ENCODE data around the gene TSNAXIP1.

Gene TSNAXIP1

DNA sequence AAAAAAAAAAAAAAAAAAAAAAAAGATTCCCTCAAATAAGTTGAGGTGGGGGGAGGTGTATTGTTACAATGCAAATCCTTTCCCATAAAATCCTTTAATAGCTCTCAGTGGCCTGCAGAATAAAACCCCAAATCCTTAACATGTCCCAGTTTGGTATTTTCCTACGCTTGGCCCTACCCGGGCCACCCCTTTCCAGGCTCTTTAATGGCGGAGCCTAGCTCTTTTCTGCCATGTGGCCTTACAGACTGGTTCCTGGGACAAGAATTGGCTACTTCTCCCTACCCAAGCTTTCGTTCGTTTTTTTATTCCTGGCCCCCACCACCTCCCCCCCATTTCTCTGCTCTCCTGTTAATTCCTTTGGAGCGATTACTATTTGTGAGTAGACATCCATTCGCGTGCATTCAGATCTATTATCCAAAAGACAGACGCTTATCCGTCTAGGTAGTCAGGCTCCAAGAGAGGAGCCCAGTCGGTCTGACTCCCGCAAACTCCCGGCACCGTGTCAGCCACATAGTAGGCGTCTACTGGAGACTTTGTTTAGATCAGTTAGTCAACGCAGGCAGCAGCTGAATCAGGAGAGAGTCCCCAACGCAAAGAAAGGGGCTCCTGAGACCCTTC lies 34.6 kb downstream of the TSNAXIP1 start (continued):
- TF ChIP-seq ZNF521 (tag by site-specific recombination; IDR thresholded peaks at IDR 0.05): no peak

GRCh38 chr16:67841816-67842508 lies 35.3 kb downstream of the TSNAXIP1 start, which contains the start of gene THAP11:
THAP11 (plus strand) TSS chr16:67842320; CDS start chr16:67842555, 235 bp downstream.
- peak within 1 kb of the TSS; percentile 92 for H3K4me3 ChIP-seq (ENCODE audit: low read depth, low read length)
- POLR2A ChIA-PET: interaction anchor here (1.2 kb wide), 1 partner anchor 36 kb away, joined by 4 read pairs; the partner anchor contains the start of genes RANBP10 and TSNAXIP1
- H3K9me3 ChIP-seq (ENCODE audit: control insufficient read depth, insufficient read depth, low read depth, low read length): no peaks in the 10 kb centered on the region
- H3K36me3 ChIP-seq (ENCODE audit: control insufficient read depth in 2 of 2, insufficient read depth in 1 of 2, low read length in 2 of 2): peaks cover 0 to 13% of the 10 kb centered on the region in 2 experiments; a peak in 1 of 3 replicates
- peaks cover 16% of the 10 kb centered on the region for H3K4me1 ChIP-seq (ENCODE audit: control insufficient read depth, insufficient read depth, low read length)
- CTCF ChIA-PET: interaction anchor here (0.9 to 1.4 kb wide), 2 partner anchors 12 to 41 kb away, joined by 3 to 4 read pairs; no protein-coding TSS in a partner anchor
- peak within 1 kb of the TSS; percentile 99 for H3K27ac ChIP-seq (ENCODE audit: extremely low read depth, low read depth, low read length)
- no peak for TF ChIP-seq ZNF140 (tag by site-specific recombination; IDR thresholded peaks at IDR 0.05)
- no peak for TF ChIP-seq ZNF664 (tag by site-specific recombination; IDR thresholded peaks at IDR 0.05)
- no peak for TF ChIP-seq ZNF292 (tag by site-specific recombination; IDR thresholded peaks at IDR 0.05; ENCODE audit: borderline replicate concordance, low read depth)
- TF ChIP-seq ZXDB (tag by site-specific recombination; IDR thresholded peaks at IDR 0.05): peak; percentile 58
- TF ChIP-seq, protein P1, sequence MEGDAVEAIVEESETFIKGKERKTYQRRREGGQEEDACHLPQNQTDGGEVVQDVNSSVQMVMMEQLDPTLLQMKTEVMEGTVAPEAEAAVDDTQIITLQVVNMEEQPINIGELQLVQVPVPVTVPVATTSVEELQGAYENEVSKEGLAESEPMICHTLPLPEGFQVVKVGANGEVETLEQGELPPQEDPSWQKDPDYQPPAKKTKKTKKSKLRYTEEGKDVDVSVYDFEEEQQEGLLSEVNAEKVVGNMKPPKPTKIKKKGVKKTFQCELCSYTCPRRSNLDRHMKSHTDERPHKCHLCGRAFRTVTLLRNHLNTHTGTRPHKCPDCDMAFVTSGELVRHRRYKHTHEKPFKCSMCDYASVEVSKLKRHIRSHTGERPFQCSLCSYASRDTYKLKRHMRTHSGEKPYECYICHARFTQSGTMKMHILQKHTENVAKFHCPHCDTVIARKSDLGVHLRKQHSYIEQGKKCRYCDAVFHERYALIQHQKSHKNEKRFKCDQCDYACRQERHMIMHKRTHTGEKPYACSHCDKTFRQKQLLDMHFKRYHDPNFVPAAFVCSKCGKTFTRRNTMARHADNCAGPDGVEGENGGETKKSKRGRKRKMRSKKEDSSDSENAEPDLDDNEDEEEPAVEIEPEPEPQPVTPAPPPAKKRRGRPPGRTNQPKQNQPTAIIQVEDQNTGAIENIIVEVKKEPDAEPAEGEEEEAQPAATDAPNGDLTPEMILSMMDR (tag by site-specific recombination; IDR thresholded peaks at IDR 0.05): peak; percentile 96
- TF ChIP-seq ZNF214 (tag by site-specific recombination; IDR thresholded peaks at IDR 0.05; ENCODE audit: borderline replicate concordance): no peak
- TF ChIP-seq PRDM1 (tag by site-specific recombination; IDR thresholded peaks at IDR 0.05): no peak
- no peak for TF ChIP-seq ZNF350 (tag by site-specific recombination; IDR thresholded peaks at IDR 0.05)
- no peak for TF ChIP-seq ZNF777 (tag by site-specific recombination; IDR thresholded peaks at IDR 0.05; ENCODE audit: borderline replicate concordance)
- TF ChIP-seq ZNF354C (tag by site-specific recombination; IDR thresholded peaks at IDR 0.05; ENCODE audit: borderline replicate concordance, low read depth): no peak
- no peak for TF ChIP-seq TSHZ1 (tag by site-specific recombination; IDR thresholded peaks at IDR 0.05; ENCODE audit: borderline replicate concordance)
- TF ChIP-seq ZNF174 (tag by site-specific recombination; IDR thresholded peaks at IDR 0.05): no peak
- no peak for TF ChIP-seq ZNF792 (tag by site-specific recombination; IDR thresholded peaks at IDR 0.05)
- TF ChIP-seq ZNF530 (tag by site-specific recombination; IDR thresholded peaks at IDR 0.05; ENCODE audit: low read depth): no peak
- no peak for TF ChIP-seq ZNF398 (tag by site-specific recombination; IDR thresholded peaks at IDR 0.05)
- TF ChIP-seq KLF7 (tag by site-specific recombination; IDR thresholded peaks at IDR 0.05; ENCODE audit: borderline replicate concordance): peak; percentile 70; the same call in 1 of the 2 replicates
- no peak for TF ChIP-seq BCL11A (tag by site-specific recombination; IDR thresholded peaks at IDR 0.05; ENCODE audit: low read depth)
- TF ChIP-seq ZNF785 (tag by site-specific recombination; IDR thresholded peaks at IDR 0.05): no peak
- no peak for TF ChIP-seq ZNF791 (tag by site-specific recombination; IDR thresholded peaks at IDR 0.05)
- TF ChIP-seq, protein P2, sequence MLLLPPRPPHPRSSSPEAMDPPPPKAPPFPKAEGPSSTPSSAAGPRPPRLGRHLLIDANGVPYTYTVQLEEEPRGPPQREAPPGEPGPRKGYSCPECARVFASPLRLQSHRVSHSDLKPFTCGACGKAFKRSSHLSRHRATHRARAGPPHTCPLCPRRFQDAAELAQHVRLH (tag by site-specific recombination; IDR thresholded peaks at IDR 0.05): no peak
- peak; percentile 87 for TF ChIP-seq ZBTB17 (tag by site-specific recombination; IDR thresholded peaks at IDR 0.05)
- no peak for TF ChIP-seq ZFP41 (tag by site-specific recombination; IDR thresholded peaks at IDR 0.05; ENCODE audit: borderline replicate concordance)
- TF ChIP-seq, protein P3, sequence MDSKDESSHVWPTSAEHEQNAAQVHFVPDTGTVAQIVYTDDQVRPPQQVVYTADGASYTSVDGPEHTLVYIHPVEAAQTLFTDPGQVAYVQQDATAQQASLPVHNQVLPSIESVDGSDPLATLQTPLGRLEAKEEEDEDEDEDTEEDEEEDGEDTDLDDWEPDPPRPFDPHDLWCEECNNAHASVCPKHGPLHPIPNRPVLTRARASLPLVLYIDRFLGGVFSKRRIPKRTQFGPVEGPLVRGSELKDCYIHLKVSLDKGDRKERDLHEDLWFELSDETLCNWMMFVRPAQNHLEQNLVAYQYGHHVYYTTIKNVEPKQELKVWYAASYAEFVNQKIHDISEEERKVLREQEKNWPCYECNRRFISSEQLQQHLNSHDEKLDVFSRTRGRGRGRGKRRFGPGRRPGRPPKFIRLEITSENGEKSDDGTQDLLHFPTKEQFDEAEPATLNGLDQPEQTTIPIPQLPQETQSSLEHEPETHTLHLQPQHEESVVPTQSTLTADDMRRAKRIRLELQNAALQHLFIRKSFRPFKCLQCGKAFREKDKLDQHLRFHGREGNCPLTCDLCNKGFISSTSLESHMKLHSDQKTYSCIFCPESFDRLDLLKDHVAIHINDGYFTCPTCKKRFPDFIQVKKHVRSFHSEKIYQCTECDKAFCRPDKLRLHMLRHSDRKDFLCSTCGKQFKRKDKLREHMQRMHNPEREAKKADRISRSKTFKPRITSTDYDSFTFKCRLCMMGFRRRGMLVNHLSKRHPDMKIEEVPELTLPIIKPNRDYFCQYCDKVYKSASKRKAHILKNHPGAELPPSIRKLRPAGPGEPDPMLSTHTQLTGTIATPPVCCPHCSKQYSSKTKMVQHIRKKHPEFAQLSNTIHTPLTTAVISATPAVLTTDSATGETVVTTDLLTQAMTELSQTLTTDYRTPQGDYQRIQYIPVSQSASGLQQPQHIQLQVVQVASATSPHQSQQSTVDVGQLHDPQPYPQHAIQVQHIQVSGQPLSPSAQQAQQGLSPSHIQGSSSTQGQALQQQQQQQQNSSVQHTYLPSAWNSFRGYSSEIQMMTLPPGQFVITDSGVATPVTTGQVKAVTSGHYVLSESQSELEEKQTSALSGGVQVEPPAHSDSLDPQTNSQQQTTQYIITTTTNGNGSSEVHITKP (tag by site-specific recombination; IDR thresholded peaks at IDR 0.05): peak; percentile 8; the same call in 1 of the 2 replicates

Data from HEK293 (cell line).